ENCODE results near the gene PRSS56.

Gene PRSS56

GRCh38 chr2:232542715-232543467 is 22.7 kb downstream of the PRSS56 start:
- Mint-ChIP-seq H3K27me3 (ENCODE audit: low read depth, poor library complexity) (no peaks in the 10 kb centered on the region), H3K27ac (no peak overlapping the region), H3K36me3 (ENCODE audit: low read depth) (peaks cover 40% of the 10 kb centered on the region), H3K4me1 (peaks cover 47% of the 10 kb centered on the region), H3K4me3 (no peak overlapping the region), H3K9me3 (peaks cover 16% of the 10 kb centered on the region)
- no peak for DNase-seq
- TF ChIP-seq, protein P1, sequence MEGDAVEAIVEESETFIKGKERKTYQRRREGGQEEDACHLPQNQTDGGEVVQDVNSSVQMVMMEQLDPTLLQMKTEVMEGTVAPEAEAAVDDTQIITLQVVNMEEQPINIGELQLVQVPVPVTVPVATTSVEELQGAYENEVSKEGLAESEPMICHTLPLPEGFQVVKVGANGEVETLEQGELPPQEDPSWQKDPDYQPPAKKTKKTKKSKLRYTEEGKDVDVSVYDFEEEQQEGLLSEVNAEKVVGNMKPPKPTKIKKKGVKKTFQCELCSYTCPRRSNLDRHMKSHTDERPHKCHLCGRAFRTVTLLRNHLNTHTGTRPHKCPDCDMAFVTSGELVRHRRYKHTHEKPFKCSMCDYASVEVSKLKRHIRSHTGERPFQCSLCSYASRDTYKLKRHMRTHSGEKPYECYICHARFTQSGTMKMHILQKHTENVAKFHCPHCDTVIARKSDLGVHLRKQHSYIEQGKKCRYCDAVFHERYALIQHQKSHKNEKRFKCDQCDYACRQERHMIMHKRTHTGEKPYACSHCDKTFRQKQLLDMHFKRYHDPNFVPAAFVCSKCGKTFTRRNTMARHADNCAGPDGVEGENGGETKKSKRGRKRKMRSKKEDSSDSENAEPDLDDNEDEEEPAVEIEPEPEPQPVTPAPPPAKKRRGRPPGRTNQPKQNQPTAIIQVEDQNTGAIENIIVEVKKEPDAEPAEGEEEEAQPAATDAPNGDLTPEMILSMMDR (IDR thresholded peaks at IDR 0.05): no peak

- Mint-ChIP-seq H3K36me3 (ENCODE audit: low read depth) (peaks cover 46% of the 10 kb centered on the region), H3K27ac (no peak overlapping the region), H3K4me3 (no peak overlapping the region), H3K4me1 (peaks cover 41% of the 10 kb centered on the region), H3K27me3 (ENCODE audit: low read depth, poor library complexity) (no peaks in the 10 kb centered on the region), H3K9me3 (peaks cover 22% of the 10 kb centered on the region)
- no peak for DNase-seq
- TF ChIP-seq, protein P1 (IDR thresholded peaks at IDR 0.05): no peak
Observed at GRCh38 chr2:232543491-232543890, 23.3 kb downstream of the PRSS56 start.

DNA sequence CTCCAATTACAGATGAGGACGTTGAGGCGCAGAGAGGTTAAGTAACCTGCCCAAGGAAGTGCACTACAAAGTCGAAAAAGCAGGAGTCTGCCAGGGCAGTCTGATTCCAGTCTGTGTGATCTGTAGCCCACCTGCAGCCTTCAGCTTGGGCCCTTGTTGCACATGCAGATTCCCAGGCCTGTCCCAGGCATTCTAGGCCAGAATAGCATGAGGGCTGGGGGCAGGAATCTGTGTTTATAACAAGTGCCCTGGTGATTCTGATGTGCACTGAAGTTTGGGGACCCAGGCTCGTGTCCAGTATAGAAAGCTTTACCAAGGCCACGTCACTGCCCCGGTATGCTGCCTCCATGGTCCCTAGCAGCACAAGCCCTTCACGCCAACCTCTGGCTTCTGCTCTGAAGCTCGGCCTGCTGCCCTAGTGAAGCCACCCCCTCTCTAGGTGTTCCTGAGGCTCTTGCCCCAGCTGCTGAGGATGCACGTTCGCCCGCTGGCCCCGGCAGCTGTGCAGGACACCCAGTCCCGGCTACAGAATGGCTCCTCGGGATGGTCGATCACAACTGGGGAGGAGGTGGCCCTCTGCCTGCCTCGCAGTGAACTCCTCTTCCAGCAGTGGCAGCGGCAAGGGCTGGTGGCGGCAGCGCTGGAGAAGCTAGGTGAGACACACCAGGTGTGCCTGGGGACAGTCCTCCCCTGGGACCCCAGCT is 23.9 kb downstream of the PRSS56 start:
- H3K4me3 Mint-ChIP-seq: no peak overlapping the region
- H3K9me3 Mint-ChIP-seq: peaks cover 27% of the 10 kb centered on the region
- H3K27ac Mint-ChIP-seq: peak overlapping the region; percentile 64
- DNase-seq: no peak
- H3K36me3 Mint-ChIP-seq (ENCODE audit: low read depth): peaks cover 52% of the 10 kb centered on the region
- TF ChIP-seq, protein P1 (IDR thresholded peaks at IDR 0.05): no peak
- no peaks in the 10 kb centered on the region for H3K27me3 Mint-ChIP-seq (ENCODE audit: low read depth, poor library complexity)
- peaks cover 35% of the 10 kb centered on the region for H3K4me1 Mint-ChIP-seq

DNA sequence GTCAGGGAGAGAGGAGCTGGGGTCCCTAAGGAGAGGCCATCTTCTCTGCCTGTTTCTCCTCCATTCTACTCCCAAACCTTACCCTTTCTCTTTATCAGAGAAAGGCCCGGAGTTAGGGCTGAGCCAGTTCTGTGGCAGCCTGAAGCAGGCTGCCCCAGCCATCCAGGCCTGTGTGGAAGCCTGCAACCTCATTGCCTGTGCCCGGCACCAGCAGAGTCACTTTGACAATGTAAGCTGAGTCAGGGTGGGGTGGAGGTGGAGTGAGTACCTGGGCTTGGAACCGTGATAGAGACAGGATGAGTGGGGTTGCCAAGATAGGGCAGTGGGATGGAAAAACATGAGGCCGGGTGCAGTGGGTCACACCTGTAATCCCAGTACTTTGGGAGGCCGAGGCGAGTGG is 24.5 kb downstream of the PRSS56 start:
- TF ChIP-seq, protein P1 (IDR thresholded peaks at IDR 0.05): no peak
- Mint-ChIP-seq H3K36me3 (ENCODE audit: low read depth) (peaks cover 58% of the 10 kb centered on the region), H3K9me3 (peaks cover 33% of the 10 kb centered on the region), H3K4me1 (peaks cover 33% of the 10 kb centered on the region), H3K4me3 (no peak overlapping the region), H3K27me3 (ENCODE audit: low read depth, poor library complexity) (no peaks in the 10 kb centered on the region), H3K27ac (peak overlapping the region; percentile 80)
- no peak for DNase-seq

GRCh38 chr2:232545511-232546375 is 25.6 kb downstream of the PRSS56 start:
- peaks cover 28% of the 10 kb centered on the region for H3K4me1 Mint-ChIP-seq
- peaks cover 39% of the 10 kb centered on the region for H3K9me3 Mint-ChIP-seq
- no peak overlapping the region for H3K4me3 Mint-ChIP-seq
- DNase-seq: no peak
- H3K36me3 Mint-ChIP-seq (ENCODE audit: low read depth): peaks cover 61% of the 10 kb centered on the region
- H3K27ac Mint-ChIP-seq: no peak overlapping the region
- TF ChIP-seq, protein P1 (IDR thresholded peaks at IDR 0.05): no peak
- no peaks in the 10 kb centered on the region for H3K27me3 Mint-ChIP-seq (ENCODE audit: low read depth, poor library complexity)

All from nephron progenitor cell (in vitro differentiated cells).